NCI-H510A (cell line): ENCODE results near the gene TMEM240.
"Not testable (repeated sequence)": the region's sequence is repeated elsewhere in the genome, so short reads cannot be mapped to it uniquely, and the experiment has no call there.

Experiments used
- DNase-seq: peaks from one replicate; lab custom pipeline; 2025; lab: John Stamatoyannopoulos, UW

The TMEM240 gene

GRCh38 chr1:1524750-1525383 lies 15.6 kb downstream of the TMEM240 start:
- DNase-seq: not testable (repeated sequence)

GRCh38 chr1:1523651-1524050 lies 16.8 kb downstream of the TMEM240 start:
- not testable (repeated sequence) for DNase-seq

- not testable (repeated sequence) for DNase-seq
These were observed 17.2 kb downstream of the TMEM240 start for GRCh38 chr1:1523226-1523625.

GRCh38 chr1:1522536-1522935 lies 17.9 kb downstream of the TMEM240 start:
- not testable (repeated sequence) for DNase-seq

- no peak for DNase-seq
These were observed 19.1 kb downstream of the TMEM240 start for GRCh38 chr1:1521331-1521730.

GRCh38 chr1:1519805-1520505 lies 20.5 kb downstream of the TMEM240 start:
- DNase-seq: not testable (repeated sequence)

- not testable (repeated sequence) for DNase-seq
These were observed 21.8 kb downstream of the TMEM240 start for GRCh38 chr1:1518621-1519007.

- no peak for DNase-seq
These were observed 22.3 kb downstream of the TMEM240 start for GRCh38 chr1:1517973-1518620.

GRCh38 chr1:1516923-1517322 lies 23.5 kb downstream of the TMEM240 start:
- not testable (repeated sequence) for DNase-seq

GRCh38 chr1:1514376-1514775 lies 26.0 kb downstream of the TMEM240 start:
- not testable (repeated sequence) for DNase-seq

GRCh38 chr1:1513675-1514074 lies 26.7 kb downstream of the TMEM240 start:
- not testable (repeated sequence) for DNase-seq

- not testable (repeated sequence) for DNase-seq
These were observed 28.0 kb downstream of the TMEM240 start for GRCh38 chr1:1512425-1512824.

GRCh38 chr1:1511533-1512285 lies 28.7 kb downstream of the TMEM240 start, which contains the start of gene ATAD3A:
ATAD3A (plus strand) TSS chr1:1512162; CDS start chr1:1512269, 107 bp downstream.
- peak; percentile 100 for DNase-seq

GRCh38 chr1:1510912-1511532 lies 29.4 kb downstream of the TMEM240 start:
- peak; percentile 85 for DNase-seq

GRCh38 chr1:1509465-1509850 lies 31.0 kb downstream of the TMEM240 start:
- not testable (repeated sequence) for DNase-seq

GRCh38 chr1:1508775-1509464 lies 31.5 kb downstream of the TMEM240 start:
- not testable (repeated sequence) for DNase-seq

- DNase-seq: no peak
These were observed 33.1 kb downstream of the TMEM240 start for GRCh38 chr1:1507305-1507704.

GRCh38 chr1:1505801-1506200 lies 34.6 kb downstream of the TMEM240 start:
- not testable (repeated sequence) for DNase-seq

- DNase-seq: peak; percentile 51
These were observed 35.0 kb downstream of the TMEM240 start for GRCh38 chr1:1505366-1505798.

GRCh38 chr1:1504777-1505365 lies 35.6 kb downstream of the TMEM240 start:
- DNase-seq: peak; percentile 95
